Brain pericyte (primary cell): ENCODE results near the gene LZTFL1.

ENCODE experiments used
- DNase-seq: peaks from one replicate; pipeline ENCODE4 v3.0.0-alpha.2; 2012; ENCODE audit warnings: low read depth, low spot score

LZTFL1 gene

DNA sequence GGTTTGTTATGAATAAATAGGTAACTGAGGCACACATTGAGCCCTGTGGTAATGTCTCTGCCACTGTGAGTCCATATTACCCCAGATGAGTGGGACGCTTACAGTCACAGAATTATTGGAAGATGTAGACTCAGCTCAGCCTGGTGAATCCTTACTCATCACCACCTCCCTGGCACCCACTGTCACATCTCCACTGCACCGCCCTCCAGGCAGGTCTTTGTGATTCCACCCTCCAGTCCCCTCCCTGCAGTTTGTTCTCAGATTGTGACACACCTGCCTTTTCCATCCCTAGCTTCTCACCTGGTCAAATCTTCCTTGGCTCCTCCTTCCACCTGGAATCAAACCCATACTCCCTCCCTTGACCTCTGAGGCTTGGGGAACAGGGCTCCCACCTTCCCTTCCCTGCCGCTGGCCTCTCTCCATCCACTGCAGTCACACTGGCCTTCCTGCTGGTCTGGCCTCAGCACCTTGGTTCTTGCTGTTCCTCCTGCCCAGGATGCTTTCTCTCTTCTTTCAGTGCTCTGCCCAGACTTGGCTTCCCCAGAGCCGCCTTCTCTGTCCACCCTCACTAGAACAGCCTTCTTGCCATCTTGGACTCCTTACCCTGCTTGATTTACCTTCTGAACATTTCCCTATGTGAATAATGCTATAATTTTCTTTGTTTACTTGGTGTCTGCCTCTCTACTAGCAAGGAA is 55.0 kb downstream of the LZTFL1 start:
- no peak for DNase-seq

DNA sequence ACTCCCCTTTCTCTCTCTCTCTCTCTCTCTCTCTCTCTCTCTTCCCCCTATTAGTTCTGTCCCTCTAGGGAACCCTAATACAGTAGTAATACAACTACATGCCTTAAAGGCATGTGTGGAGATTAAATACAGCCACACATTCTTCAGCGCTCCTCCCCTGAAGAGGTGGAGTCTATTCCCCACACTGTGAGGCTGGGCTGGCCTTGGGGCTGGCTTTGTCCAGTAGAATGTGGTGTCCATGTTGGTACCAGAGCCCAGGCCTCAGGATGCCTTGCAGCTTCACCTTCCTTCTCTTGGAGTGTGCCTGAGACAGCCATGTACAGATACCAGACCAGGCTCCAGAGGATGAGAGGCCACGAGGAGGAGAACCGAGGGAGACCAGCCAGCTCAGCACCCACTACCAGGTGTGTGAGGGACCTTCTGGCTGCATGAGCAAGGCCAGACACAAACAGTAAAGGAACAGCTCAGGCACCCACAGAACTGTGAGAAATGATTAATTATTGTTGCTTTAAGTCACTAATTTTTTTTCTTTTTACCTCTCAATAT is 56.2 kb downstream of the LZTFL1 start:
- no peak for DNase-seq

- no peak for DNase-seq
Measured at GRCh38 chr3:45783667-45784066, 58.3 kb downstream of the LZTFL1 start.

GRCh38 chr3:45782381-45782780 is 59.5 kb downstream of the LZTFL1 start:
- no peak for DNase-seq

- no peak for DNase-seq
Measured at GRCh38 chr3:45781841-45782240, 60.1 kb downstream of the LZTFL1 start.

- no peak for DNase-seq
Measured at GRCh38 chr3:45781271-45781670, 60.6 kb downstream of the LZTFL1 start.

- no peak for DNase-seq
Measured at GRCh38 chr3:45779746-45780735, 61.9 kb downstream of the LZTFL1 start.

GRCh38 chr3:45778761-45779201 is 63.1 kb downstream of the LZTFL1 start:
- no peak for DNase-seq

DNA sequence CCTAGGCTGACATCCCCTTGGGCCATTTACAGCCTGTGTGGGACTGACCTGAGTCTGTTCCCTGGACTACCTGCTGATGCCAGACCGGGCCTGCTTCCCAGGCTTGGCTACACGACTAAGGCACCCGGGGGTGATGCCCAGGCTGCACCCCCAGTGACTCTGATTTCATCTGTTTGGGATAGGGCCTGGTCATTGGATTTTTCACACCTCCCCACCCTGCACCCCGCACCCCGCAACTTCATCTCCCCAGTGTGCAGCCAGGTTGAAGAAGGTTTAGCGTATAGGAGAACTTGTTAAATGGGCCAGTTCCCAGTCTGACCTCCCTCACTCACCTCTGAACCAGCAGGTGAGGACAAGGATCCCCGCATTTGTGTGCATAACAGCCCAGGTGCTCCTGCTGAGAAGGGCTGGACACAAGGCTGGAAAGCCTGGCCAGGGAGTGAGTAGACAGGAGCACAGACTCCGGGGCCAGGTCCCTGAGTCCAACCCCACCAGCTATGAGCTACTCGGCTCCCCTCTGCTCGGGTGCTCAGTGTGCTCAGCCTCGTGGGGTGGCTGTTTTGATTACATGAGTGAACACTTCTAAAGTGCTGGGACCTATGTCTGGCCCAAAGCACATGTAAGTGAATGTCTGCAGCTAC is 64.1 kb downstream of the LZTFL1 start:
- no peak for DNase-seq

- DNase-seq: no peak
Measured at GRCh38 chr3:45777111-45777745, 64.7 kb downstream of the LZTFL1 start.

DNA sequence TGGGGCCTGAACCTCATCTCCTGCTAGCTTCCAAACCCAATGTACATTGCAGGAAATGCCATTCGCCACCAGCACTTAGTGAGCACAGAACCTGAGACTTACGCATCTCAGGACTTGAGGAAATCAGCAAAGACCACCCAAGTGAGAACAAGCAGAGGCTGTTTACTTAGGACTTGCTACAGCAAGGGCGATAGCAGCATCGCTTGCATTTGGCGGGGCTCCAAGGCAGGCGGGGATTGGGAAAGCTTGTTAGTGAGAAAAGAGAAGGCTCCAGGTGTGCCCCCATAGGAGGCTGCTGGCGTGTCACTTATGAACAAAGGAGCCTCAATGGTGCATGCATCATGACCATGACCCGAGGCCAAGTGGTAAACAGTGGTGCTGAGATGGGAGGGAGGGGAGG is 65.3 kb downstream of the LZTFL1 start:
- DNase-seq: no peak

DNA sequence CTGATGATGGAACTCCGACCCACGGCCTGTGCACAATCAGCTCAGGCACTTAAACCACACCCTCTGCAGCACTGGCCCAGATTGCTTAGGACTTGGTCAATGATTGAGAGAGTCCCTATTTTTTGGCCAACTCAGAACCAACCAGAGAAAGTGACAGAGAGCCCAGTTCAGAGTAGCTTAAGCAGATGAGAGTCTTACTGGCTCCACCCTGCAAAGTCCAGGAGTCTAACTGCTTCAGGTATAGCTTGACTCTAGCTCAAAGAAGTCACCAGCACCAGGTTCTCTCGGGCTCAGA is 65.7 kb downstream of the LZTFL1 start:
- DNase-seq: no peak

DNA sequence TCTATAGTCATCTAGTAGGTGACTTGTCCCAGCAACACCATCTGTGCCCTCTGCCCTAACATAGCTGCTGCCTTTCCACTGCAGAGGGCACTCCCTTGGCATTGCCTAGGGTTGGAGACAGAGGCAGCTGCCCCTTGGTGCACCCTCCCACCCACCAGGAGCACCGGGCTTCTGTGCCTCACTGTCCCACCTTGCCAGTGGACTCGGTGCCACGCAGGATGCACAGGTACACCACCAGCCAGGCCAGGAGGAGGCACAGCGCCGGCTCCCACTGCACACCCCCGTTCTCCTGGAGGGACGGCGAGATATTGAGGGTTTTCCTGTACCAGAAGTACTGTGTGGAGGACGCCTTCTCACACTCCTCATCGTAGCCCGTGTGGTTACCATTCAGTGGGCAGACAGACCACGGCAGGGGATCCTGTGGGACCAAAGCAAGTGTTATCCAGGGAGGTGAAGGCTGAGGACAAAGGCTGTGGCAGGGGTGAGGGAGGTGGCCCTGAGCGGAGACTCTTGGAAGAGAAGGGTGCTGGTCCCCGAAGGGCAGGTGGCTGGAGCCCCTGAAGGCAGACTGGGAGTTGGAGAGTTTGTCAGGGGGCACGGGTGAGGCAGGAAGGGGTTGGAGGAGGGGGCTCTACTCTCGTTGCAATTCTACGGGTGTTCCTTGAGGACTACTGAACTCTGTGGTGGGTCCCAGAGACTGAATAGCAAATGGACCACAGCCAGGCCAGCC is 66.2 kb downstream of the LZTFL1 start:
- DNase-seq: no peak

DNA sequence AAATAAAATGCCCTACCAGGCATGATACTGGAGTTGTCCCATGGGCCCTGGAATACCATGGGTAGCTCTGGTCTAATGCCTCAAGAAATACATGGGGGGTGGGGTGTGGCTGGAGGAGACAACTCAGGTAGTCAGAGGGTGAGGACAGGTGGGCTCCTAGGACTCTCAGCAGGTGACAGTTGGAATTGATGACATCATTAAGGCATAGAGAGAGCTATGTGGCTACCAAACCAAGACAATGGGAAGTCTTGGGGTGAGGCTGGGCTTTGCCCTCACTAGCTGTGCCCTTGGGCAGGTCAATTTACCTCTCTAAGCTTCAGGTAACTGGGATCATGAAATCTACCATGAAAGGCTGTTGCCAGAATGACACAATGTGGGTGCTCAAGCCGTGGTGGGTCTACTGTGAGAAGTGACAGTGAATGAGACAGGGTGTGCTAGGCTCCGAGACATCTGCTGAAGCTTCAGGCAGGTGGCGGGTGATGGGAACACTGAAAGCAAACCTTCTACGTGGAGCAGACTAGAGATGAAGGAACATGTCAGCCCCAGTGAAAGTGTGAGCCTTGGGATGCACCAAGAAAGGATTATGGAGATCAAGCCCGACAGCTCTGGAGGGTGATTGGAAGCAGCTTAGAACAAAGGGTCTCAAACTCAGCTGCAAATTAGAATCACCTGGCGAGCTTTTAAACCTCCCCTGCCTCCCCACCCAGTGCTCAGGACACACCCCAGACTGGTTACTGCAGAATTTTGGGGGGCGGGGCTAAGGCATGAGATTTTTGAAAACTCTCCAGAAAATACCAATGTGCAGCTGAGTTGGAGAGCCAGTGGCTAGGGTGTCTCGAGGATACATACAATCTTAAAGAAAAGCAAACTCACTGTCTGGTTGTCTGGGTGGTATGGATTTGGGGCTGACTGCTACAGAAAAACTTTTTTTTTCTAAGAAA is 67.1 kb downstream of the LZTFL1 start:
- no peak for DNase-seq

DNA sequence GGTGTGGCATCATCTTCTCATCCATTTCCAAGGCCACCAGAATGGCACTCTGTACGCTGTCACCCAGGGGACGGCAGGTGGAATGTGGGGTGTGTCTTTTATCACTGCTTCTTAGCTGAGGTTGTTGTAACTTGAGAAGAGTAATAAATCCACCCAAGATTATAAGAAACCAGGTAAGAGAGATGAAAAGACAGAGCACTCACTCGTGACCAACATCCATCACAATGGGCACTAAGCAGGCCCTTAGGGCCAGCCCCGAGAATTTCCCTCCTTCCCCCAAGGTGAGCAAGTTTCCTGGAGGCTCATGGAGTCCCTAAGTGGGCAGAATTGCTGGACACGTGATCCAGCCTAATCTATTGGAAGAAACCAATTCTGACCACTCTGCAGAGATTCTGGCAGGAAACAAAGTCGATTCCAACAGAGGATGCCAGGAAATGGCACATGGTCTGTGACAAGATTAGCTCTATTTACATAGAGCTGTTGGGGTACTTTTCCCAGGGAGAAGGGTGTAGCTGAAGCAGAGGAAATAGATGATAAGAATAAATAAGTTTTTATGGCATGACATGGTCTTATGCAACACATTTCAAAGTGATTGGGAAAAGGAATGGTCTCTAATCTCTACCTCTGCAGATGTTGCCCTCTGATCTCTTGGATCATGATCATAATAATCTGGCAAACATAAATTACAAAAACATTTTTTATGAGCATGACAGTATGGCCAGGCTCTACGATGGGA is 68.0 kb downstream of the LZTFL1 start:
- DNase-seq: no peak
